A673 (cell line): ENCODE data around the gene ALG6. TPM values are rescaled to one million over a fixed set of nuclear protein-coding genes. Genes with fewer than 3 reads are reported as not detected.

Source experiments
- BruUV-seq: library from RNA; stranded (reverse); fragments of 400-500 nt; replicated peaks from 2 replicates; lab custom pipeline; 2021; lab: Mats Ljungman, UMichigan
- CTCF ChIA-PET: fragments of 300-600 bp; sonication (Branson Sonifier 250); formaldehyde crosslinking; loops from one replicate; lab custom pipeline; 2022; ENCODE audit warnings: antibody characterized with exemption; lab: Charles Lee
- POLR2A ChIA-PET: fragments of 300-600 bp; sonication (Branson Sonifier 250); formaldehyde crosslinking; loops from one replicate; lab custom pipeline; 2022; ENCODE audit warnings: antibody characterized with exemption; ENCODE audit not compliant: low non-redundant PET; lab: Charles Lee
- DNase-seq: peaks from one replicate; pipeline ENCODE4 v3.0.0-alpha.2; 2015; ENCODE audit warnings: low spot score
- H3K27ac ChIP-seq: fragments of 200-600 bp; sonication (generic); 2 replicates; pipeline ENCODE4 v1.5.1; 2016; ENCODE audit warnings: mixed run types, low read depth, mild to moderate bottlenecking, mixed read lengths, antibody characterized with exemption, low read length; ENCODE audit not compliant: poor library complexity, severe bottlenecking
- H3K27me3 ChIP-seq: fragments of 200-600 bp; sonication (generic); replicated peaks from 2 replicates; pipeline ENCODE4 v1.6.1; 2017; ENCODE audit warnings: mixed run types, low read depth, mild to moderate bottlenecking, mixed read lengths, antibody characterized with exemption, low read length; ENCODE audit not compliant: insufficient read depth, poor library complexity
- H3K36me3 ChIP-seq: fragments of 200-600 bp; sonication (generic); 2 replicates; pipeline ENCODE4 v1.6.1; 2016; ENCODE audit warnings: mixed run types, mild to moderate bottlenecking, mixed read lengths, antibody characterized with exemption, low read length; ENCODE audit not compliant: insufficient read depth, poor library complexity, severe bottlenecking
- H3K4me1 ChIP-seq: fragments of 200-600 bp; sonication (generic); 2 replicates; pipeline ENCODE4 v1.6.1; 2017; ENCODE audit warnings: mixed run types, mild to moderate bottlenecking, mixed read lengths, antibody characterized with exemption, low read length; ENCODE audit not compliant: insufficient read depth, poor library complexity, severe bottlenecking
- H3K4me3 ChIP-seq: fragments of 200-600 bp; sonication (generic); 2 replicates; pipeline ENCODE4 v1.5.1; 2016; ENCODE audit warnings: low read depth, mixed run types, mild to moderate bottlenecking, mixed read lengths, low read length; ENCODE audit not compliant: poor library complexity, severe bottlenecking
- H3K9me3 ChIP-seq: fragments of 200-600 bp; sonication (generic); 2 replicates; pipeline ENCODE4 v1.6.1; 2016; ENCODE audit warnings: mixed run types, low read depth, mild to moderate bottlenecking, mixed read lengths, antibody characterized with exemption, low read length; ENCODE audit not compliant: poor library complexity, severe bottlenecking
- EZH2 ChIP-seq: fragments of 200-600 bp; sonication (generic); IDR thresholded peaks from 2 replicates; pipeline ENCODE4 v1.6.1; 2017; ENCODE audit warnings: borderline replicate concordance, low read depth, mild to moderate bottlenecking, mixed read lengths, antibody characterized with exemption, low read length; ENCODE audit not compliant: poor library complexity, severe bottlenecking
- intact Hi-C: fragments of 100-400 bp; cut with micrococcal nuclease; formaldehyde crosslinking; loops from one replicate; pipeline ENCODE4 v1.10.0; 2022; ENCODE audit not compliant: unreplicated experiment
- microRNA-seq: library from miRNA; unstranded; fragments of <30 nt; microRNA quantifications from one replicate; pipeline ENCODE4 v1.2.0, GENCODE V29; 2021
- total RNA-seq: library from RNA; stranded (reverse); gene quantifications from 2 replicates; pipeline ENCODE4 v1.2.3, GENCODE V29; 2021
- TF ChIP-seq, protein P1 (sequence below): fragments of 300-800, 200-600 bp; sonication (generic); conservative IDR thresholded peaks from 2 replicates; pipeline ENCODE4 v1.5.1; 2017; ENCODE audit warnings: low read depth, mild to moderate bottlenecking, antibody characterized with exemption, low read length, moderate library complexity, mixed read lengths

ALG6 gene
- total RNA-seq, 1 experiment from 2014 or later: 33.0 TPM

- no peak overlapping the region for H3K27ac ChIP-seq
- H3K36me3 ChIP-seq: no peaks in the 10 kb centered on the region
- BruUV-seq: no TSS peak
- H3K4me3 ChIP-seq: no peak overlapping the region
- H3K27me3 ChIP-seq: no peaks in the 10 kb centered on the region
- ChIA-PET CTCF (no interaction called here), POLR2A (no interaction called here)
- no peak for TF ChIP-seq EZH2
- TF ChIP-seq, protein P1, sequence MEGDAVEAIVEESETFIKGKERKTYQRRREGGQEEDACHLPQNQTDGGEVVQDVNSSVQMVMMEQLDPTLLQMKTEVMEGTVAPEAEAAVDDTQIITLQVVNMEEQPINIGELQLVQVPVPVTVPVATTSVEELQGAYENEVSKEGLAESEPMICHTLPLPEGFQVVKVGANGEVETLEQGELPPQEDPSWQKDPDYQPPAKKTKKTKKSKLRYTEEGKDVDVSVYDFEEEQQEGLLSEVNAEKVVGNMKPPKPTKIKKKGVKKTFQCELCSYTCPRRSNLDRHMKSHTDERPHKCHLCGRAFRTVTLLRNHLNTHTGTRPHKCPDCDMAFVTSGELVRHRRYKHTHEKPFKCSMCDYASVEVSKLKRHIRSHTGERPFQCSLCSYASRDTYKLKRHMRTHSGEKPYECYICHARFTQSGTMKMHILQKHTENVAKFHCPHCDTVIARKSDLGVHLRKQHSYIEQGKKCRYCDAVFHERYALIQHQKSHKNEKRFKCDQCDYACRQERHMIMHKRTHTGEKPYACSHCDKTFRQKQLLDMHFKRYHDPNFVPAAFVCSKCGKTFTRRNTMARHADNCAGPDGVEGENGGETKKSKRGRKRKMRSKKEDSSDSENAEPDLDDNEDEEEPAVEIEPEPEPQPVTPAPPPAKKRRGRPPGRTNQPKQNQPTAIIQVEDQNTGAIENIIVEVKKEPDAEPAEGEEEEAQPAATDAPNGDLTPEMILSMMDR: no peak
- intact Hi-C loops: no loop called here
- H3K9me3 ChIP-seq: no peaks in the 10 kb centered on the region
- peaks cover 9% of the 10 kb centered on the region for H3K4me1 ChIP-seq
- no peak for DNase-seq
These were observed 119.2 kb downstream of the ALG6 start for GRCh38 chr1:63486629-63487028.

DNA sequence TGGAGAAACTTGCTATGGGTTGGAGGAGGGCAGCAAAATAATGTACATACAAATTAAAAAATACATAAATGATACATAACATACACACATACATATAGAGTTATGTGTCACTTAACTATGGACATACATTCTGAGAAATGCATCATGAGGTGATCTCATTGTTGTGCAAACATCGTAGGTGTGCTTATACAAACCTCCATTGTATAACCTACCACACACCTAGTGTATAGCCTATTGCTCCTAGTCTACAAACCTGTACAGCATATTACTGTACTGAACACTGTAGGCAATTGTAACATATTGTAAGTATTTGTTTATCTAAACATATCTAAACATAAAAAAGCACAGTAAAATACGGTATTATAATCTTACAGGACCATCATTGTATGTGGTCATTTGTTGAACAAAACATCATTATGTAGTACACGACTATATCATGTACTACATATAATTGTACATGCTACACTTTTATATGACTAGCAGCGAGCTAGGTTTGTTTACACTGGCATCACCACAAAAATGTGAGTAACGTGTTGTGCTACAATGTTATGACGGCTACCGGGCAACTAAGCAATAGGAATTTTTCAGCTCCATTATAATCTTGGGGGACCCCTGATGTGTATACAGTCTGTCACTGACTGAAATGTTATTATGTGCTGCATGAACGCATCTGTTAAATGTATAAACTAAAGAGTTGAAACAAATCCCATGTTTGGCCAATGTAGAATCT lies 120.1 kb downstream of the ALG6 start:
- Histone ChIP-seq H3K27me3 (no peaks in the 10 kb centered on the region), H3K36me3 (no peaks in the 10 kb centered on the region), H3K4me1 (peaks cover 9% of the 10 kb centered on the region), H3K27ac (no peak overlapping the region), H3K9me3 (no peaks in the 10 kb centered on the region), H3K4me3 (no peak overlapping the region)
- no TSS peak for BruUV-seq
- DNase-seq: no peak
- ChIA-PET POLR2A (no interaction called here), CTCF (no interaction called here)
- intact Hi-C loops: no loop called here
- no peak for TF ChIP-seq EZH2
- TF ChIP-seq, protein P1: no peak

Small RNA genes within 50 kb of the gene (microRNA-seq; reads per million reads assigned to microRNA genes)
- gene MIR6068: not detected

Other genes starting within 250 kb of the ALG6 start
- 4.5 and 4.7 TPM in 2 replicates for gene FOXD3, start 45.1 kb upstream of the ALG6 start, total RNA-seq
- 70.7 and 75.0 TPM in 2 replicates for gene ITGB3BP, start 155.6 kb downstream of the ALG6 start, total RNA-seq
- gene EFCAB7, start 155.9 kb downstream of the ALG6 start, total RNA-seq: 17.8 and 21.6 TPM in 2 replicates
- gene PGM1, start 225.8 kb downstream of the ALG6 start, total RNA-seq: 10.7 and 12.1 TPM in 2 replicates